Activated CD4-positive, alpha-beta T cell treated with anti-CD3 and anti-CD28 coated beads, Interleukin-10, Interleukin-2, amounts not matched to agents 100 ng/mL and 50 ng/mL, durations not matched to agents 16 hours and 8 hours (primary cell): ENCODE measurements around the gene FOXO4.
"Not testable (repeated sequence)": the region's sequence is repeated elsewhere in the genome, so short reads cannot be mapped to it uniquely, and the experiment has no call there.

Experiments
- DNase-seq: peaks from one replicate; pipeline ENCODE4 v3.0.0-alpha.2; 2020

Gene FOXO4

GRCh38 chrX:71095555-71095980 is at the start of gene FOXO4:
Gene FOXO4 (plus strand): TSS chrX:71095851. CDS start chrX:71096529, 678 bp downstream.
- peak; percentile 93 for DNase-seq

- DNase-seq = not testable (repeated sequence)
These were observed 47.8 kb upstream of the FOXO4 start for GRCh38 chrX:71047891-71048290.

- no peak for DNase-seq
These were observed 42.9 kb upstream of the FOXO4 start for GRCh38 chrX:71052721-71053120.

GRCh38 chrX:71053217-71053621 is 42.4 kb upstream of the FOXO4 start:
- peak; percentile 52 for DNase-seq

GRCh38 chrX:71056867-71057266 is 38.8 kb upstream of the FOXO4 start:
- DNase-seq = no peak

- no peak for DNase-seq
These were observed 37.7 kb upstream of the FOXO4 start for GRCh38 chrX:71057848-71058530.

- DNase-seq = no peak
These were observed 35.5 kb upstream of the FOXO4 start for GRCh38 chrX:71060127-71060526.

- no peak for DNase-seq
These were observed 28.6 kb upstream of the FOXO4 start for GRCh38 chrX:71067089-71067488.

- no peak for DNase-seq
These were observed 28.0 kb upstream of the FOXO4 start for GRCh38 chrX:71067712-71068043.

- DNase-seq = peak; percentile 94
These were observed 27.4 kb upstream of the FOXO4 start, which contains the start of gene SNX12 for GRCh38 chrX:71068044-71068918. Gene SNX12 (minus strand): TSS chrX:71068334. CDS start chrX:71068306, 28 bp downstream.

- DNase-seq = no peak
These were observed 25.1 kb upstream of the FOXO4 start for GRCh38 chrX:71070531-71070930.

GRCh38 chrX:71081330-71082123 is 14.1 kb upstream of the FOXO4 start:
- no peak for DNase-seq

- DNase-seq = no peak
These were observed 13.5 kb upstream of the FOXO4 start for GRCh38 chrX:71082124-71082647.

- no peak for DNase-seq
These were observed 12.8 kb upstream of the FOXO4 start for GRCh38 chrX:71082822-71083221.

- no peak for DNase-seq
These were observed 9.8 kb upstream of the FOXO4 start for GRCh38 chrX:71085900-71086299.

GRCh38 chrX:71091263-71091662 is 4.4 kb upstream of the FOXO4 start:
- no peak for DNase-seq

GRCh38 chrX:71095033-71095432 is 618 bp upstream of the FOXO4 start:
- no peak for DNase-seq

GRCh38 chrX:71095981-71096759 is 519 bp downstream of the FOXO4 start:
- DNase-seq = no peak

- no peak for DNase-seq
These were observed 1.0 kb downstream of the FOXO4 start for GRCh38 chrX:71096760-71097032.

GRCh38 chrX:71098302-71098701 is 2.7 kb downstream of the FOXO4 start:
- DNase-seq = peak; percentile 75

- no peak for DNase-seq
These were observed 3.4 kb downstream of the FOXO4 start for GRCh38 chrX:71098951-71099506.

GRCh38 chrX:71099736-71100135 is 4.1 kb downstream of the FOXO4 start:
- no peak for DNase-seq
